A204.1 (cell line): Measurements from ENCODE around the gene LRRK2.
"Not testable (repeated sequence)": the region's sequence is repeated elsewhere in the genome, so short reads cannot be mapped to it uniquely, and the experiment has no call there.

Experiments
- FAIRE-seq: peaks from 2 replicates; lab custom pipeline; 2012; peaks lifted over from hg19 to GRCh38; lab: Jason Lieb, UNC

Gene LRRK2

GRCh38 chr12:40215982-40216381, 8.8 kb upstream of the LRRK2 start:
- no peak for FAIRE-seq

DNA sequence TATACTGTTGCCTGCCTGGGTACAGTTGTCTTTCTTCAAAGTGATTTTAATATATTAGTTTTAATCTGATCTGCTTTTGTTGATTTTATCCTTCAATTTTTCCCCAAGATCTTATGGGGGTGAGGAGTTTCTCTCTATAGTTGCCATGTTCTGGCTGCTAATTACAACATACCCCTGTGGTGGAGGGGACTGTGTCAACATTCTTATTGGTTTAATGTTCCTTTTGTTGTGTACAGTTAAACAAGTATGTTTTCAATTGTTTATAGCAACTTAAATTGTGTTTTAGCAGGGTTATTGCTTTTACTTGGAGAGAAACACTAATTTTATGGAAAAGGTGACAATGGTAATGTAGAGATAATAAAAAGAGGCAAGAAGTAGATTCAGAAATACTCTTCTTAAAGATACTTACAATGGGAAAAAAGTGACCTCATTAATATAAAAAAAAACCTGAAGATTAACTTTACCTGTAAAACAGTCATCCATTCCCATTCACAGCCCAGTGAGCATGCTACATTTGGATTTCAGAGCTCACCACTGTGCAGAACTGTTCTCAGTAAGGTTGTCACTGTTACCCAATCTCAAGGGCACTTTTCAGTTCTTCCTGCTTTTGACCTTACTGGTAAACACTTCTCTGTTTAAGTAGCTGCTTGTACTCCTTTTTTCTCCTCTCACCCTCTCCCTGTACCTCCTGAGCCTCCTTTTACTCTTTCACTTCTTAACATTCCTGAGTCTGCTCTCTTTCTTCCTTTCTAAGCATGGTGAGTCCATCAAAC, 8.1 kb upstream of the LRRK2 start:
- no peak for FAIRE-seq

DNA sequence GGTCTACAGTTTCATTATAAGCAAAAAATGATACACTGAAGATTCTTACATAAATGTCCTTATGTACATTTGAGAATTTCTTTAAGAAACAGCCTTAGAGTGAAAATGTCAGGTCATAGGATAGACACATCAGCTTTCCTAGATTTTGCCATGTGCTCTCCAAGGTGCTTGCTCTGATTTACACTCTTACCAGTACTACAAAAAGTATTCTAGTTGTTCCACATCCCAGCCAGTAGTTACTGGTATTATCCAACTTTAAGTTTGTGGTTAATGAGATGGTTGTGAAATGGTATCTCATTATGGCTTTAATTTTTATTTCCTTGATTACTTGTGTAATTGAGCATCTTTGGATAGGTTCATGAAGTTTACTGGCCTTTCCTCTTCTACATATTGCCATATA, 5.0 kb upstream of the LRRK2 start:
- FAIRE-seq, result no peak

DNA sequence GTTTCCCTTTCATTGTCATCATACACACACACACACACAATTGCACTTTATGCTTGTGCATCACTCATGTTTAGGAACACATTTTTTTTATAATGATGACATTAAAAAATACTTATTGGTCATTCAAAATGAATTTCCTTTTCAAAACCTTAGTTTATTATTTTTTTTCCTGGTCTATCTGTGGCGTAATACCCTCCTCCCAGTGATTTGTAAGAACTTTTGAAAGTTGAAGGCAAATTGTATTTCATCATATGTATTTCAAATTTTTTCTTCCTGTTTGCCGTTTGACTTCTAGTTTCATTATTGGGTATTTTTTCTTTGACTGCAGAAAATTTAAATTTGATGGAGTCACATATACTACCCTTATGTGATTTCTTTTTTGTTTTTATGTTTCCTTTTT, 2.5 kb upstream of the LRRK2 start:
- FAIRE-seq, result no peak

GRCh38 chr12:40223646-40224045, 1.2 kb upstream of the LRRK2 start:
- no peak for FAIRE-seq

DNA sequence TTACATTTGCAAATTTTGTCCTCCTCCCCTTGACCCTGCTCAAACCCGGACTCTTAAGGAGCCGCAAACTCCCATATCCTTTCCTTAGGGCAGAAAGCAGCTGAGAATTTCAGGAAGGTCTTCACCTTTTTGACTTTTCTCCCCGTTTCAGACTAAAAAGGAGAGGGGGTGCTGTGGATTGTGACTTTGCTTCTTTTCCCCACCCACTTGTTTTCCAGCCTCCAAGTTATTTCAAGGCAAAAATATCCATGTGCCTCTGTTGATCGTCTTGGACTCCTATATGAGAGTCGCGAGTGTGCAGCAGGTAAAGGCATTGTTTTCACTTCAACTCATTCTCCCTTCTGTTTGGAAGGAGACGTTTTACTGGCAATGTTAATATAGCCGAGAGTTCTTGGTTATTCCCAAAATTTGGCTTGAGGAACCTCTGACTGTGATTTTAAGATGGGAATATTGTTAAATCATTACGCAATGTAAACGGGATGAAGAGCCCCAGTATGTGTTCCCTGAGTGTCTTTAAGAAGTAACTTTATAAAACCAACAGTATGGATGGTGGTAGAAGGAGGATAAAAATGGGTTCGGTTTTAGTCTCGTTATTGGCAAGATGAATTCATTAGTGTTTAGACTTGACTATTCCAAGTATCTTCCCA, 663 bp downstream of the LRRK2 start:
- FAIRE-seq, result no peak

DNA sequence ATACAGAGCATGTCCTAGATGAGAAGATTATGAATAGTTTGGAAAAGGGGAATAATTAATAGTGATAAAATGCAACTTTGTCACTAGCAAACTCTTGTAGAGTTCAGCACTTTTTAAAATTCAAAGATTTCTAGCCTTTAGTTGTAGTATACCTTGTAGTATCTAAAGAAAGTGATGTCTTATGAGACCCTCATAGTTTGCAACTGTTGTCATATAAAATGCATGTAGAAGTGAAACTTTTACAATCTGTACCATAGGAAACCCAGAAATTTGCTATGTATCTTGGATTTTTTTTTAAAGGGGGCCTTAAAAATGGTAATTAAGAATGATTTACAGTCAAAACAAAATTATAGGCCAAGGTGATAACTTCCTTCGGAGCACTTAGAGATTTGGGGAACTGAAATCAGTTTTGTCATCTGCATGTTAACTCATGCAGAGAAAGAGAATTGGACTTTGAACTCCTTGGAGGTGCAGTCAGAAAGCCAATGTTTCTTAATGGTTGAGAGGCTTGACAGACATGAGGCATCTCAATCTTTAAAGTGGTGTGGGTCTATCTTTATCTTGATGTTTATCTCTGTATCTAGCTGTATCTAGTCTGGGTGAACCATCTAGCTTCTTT, 1.3 kb downstream of the LRRK2 start:
- no peak for FAIRE-seq

GRCh38 chr12:40226705-40227104, 1.9 kb downstream of the LRRK2 start:
- no peak for FAIRE-seq

DNA sequence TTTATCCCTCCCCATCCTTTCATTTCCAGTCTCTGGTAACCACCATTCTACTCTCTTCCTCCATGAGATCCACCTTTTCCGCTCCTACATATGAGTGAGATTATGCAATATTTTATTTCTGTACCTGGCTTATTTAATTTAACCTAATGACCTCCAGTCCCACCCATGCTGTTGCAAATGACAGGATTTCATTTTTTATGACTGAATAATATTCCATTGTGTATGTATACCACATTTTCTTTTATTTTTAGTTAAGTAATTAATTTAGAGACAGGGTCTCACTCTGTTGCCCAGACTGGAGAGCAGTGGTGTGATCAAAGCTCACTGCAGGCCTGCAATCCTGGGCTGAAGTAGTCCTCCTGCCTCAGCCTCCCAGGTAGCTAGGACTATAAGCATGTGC, 2.6 kb downstream of the LRRK2 start:
- FAIRE-seq, result no peak

DNA sequence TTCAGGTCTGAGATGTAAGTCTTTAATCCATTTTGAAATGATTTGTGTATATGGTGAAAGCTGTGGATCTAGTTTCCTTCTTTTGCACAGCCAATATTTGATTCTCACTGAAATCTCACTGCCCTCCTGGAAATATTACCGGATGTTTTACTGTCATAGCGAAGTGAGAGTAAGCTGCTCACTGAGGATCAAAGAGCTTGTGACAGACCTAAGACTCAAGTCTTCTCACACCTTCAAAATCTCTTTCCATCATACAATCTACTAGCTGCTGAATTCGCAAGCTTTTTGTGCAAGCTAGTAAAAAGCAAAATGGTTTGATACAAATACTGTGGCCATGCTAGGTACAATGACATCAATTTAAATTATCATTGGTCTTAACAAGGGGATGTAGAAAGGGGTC, 3.9 kb downstream of the LRRK2 start:
- FAIRE-seq, result no peak

DNA sequence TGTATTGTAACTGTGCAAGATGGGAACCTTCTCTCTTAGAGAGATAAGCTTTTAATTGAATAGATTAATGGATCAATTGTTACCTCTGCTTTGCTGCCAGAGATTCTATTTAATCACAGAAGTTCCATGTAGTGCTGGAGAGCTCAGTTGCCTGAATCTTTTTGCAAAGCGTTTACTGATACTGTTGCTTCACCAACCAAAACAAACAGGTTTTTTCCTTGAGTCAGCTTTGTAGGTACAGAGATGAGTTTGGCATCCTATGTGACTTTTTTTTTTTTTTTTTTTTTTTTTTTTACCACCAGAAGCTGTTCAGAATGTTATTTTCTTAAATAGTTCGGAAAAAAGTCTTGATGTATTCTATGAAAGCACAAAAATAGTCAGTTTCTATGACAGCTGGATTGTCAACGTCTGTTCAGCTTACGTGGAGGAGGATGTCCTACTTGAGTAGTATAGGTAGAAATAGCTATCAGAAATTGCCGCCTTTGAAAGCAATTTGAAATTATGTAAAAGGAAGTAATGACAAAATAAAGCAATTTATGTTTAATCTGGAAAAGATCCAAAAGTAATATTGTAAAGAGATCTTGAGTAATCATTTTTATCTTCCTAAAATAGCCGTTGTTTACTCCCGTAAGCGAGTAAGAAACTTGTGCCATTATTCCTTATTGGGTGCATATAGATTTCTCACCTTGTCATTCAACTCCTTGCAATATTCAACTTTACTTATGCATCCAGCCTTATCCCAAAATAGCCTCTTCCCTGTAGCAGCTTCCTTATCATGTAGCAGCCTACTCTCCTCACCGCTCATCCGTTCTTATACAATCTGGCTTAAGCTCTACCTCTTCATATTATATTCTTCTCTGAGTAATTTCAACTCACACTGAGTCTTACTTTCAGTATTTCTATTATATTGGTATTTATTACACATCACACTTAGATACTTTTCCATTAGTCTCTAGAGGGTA, 5.2 kb downstream of the LRRK2 start:
- no peak for FAIRE-seq

- peak; percentile 61 for FAIRE-seq
Measured at GRCh38 chr12:40232602-40233001, 7.8 kb downstream of the LRRK2 start.

DNA sequence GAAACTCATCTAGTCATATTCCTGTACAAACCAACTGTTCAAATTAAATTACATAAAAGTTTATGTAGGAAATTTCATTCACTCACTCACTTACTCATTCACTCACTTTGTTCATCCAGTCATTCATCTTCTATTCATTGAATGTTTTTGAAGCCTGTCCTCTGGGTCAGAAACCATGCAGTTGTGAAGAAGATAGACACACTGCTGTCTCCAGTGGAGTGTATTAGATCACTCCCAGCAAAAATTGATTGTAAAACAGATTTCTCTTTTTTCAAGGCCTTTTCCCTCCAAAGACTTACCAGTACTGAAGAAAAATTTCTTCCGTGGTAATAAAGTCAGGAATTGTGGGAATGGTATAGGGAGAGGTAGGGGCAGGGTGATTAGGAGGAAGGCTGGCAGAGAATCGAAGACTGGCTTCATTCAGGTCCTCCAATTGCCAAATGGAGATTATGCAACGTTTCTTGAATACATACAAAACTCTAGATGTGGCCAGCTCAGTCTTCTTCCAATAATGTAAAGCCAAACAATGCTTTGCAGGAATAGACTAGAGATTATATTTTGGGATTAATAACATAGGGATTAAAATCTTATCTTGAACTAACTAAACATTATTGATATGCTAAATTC, 9.1 kb downstream of the LRRK2 start:
- FAIRE-seq, result no peak

GRCh38 chr12:40236357-40236850, 11.6 kb downstream of the LRRK2 start:
- FAIRE-seq, result no peak

DNA sequence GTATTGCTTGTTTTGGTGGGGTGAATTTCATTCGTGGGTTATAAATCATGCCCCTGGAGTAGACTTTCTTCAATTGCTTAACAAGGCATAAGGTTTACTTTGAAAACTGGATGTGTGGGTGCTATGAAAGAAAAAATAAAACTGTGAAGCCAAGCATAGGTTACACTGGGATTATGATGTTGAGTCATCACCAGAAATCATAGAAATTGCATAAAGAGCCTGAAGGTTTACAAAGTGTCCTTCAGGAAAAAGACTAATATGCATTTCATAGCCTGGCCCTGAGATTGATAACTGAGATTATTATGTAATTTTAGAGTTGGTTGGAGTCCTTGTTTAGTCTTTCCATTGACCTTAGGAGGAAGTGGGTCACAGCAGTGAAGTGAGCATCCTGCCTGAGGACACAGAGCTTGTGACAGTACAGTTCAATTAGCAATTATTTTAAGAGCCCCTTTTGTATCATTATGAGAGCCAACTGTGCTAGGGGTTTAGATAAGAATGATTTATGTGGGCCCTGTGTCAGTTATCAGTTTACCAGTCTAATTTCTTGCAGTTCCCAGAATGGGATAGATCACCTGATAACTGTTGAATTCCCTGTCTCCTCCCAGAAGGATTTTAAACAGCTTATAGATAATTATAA, 13.6 kb downstream of the LRRK2 start:
- no peak for FAIRE-seq

- no peak for FAIRE-seq
Measured at GRCh38 chr12:40238979-40239378, 14.2 kb downstream of the LRRK2 start.

- FAIRE-seq, result no peak
Measured at GRCh38 chr12:40240779-40241178, 16.0 kb downstream of the LRRK2 start.

- no peak for FAIRE-seq
Measured at GRCh38 chr12:40241741-40242140, 16.9 kb downstream of the LRRK2 start.

DNA sequence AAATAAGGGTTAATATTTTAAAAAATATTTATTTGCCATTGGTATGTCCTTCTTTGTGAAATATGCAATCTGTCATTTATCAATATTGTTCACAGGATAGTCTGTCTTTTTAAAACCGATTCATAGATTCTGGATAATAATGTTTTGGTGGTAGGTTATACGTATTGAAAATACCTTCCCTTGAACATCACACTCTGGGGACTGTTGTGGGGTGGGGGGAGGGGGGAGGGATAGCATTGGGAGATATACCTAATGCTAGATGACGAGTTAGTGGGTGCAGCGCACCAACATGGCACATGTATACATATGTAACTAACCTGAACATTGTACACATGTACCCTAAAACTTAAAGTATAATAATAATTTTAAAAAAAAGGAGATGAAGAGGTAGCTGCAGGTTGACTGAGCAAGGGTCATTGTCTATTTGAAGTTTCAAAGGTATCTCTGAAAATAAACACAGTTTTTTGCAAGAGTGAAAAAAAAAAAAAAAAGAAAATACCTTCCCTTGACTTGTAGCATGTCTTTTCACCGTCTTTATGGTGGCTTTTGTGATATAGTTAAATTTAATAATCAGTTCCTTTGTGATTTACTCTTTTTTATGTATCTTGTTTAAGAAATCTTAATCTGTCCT, 19.8 kb downstream of the LRRK2 start:
- not testable (repeated sequence) for FAIRE-seq

DNA sequence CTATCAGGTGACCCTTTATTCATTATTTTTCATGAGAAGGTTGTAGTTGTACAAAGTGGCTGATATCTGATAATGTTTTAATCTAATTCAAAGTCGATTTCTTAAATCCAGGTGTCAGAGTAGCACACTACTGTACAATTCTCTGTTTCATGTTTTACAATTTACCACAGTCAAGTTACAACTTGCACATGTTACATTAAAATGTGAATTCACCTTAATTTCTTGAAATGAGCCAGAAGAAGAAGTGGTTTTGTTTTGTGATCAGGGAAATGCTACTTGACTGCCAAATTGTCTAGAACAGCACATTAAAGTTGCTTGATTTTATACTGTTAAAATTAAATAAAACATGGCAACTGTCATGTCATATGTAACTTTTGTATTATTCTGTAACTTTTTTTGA, 23.2 kb downstream of the LRRK2 start:
- FAIRE-seq, result no peak
